Mucosa of gallbladder (tissue), 1 donor: ENCODE measurements around the gene BCL10. TPM values are rescaled to one million over a fixed set of nuclear protein-coding genes. Genes with fewer than 3 reads are reported as not detected.

Source experiments
- DNase-seq: peaks from one replicate; pipeline ENCODE4 v3.0.0-alpha.2; 2020; ENCODE audit warnings: low spot score
- total RNA-seq: library from RNA; stranded (reverse); gene quantifications from one replicate; pipeline ENCODE4 v1.2.1, GENCODE V29; 2021
- donor health status: DM: no; HTN: no; CAD: no.

Gene BCL10
- total RNA-seq, 1 donor from 2014 or later: 28.9 TPM

DNA sequence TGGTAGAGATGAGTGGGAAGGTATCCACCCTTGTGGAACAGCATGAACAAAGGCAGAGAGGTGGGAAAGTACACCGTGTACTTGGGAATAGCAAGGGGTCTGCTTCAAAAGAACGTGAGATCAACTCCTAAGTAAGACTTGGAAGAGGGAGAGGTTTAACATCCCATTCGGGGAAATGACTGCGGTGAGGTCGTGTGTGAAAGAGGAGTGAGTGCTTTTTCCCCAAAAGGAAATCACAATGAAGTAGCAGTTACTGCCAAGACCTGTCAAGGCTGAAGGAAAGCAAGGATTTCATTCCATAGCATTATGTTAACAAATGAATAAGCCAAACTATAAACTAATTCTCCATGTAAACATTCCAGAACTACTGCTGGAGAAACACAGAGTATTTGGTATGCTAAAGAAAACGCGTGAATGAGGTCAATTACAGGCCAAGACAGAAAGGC, 55.7 kb downstream of the BCL10 start:
- no peak for DNase-seq

DNA sequence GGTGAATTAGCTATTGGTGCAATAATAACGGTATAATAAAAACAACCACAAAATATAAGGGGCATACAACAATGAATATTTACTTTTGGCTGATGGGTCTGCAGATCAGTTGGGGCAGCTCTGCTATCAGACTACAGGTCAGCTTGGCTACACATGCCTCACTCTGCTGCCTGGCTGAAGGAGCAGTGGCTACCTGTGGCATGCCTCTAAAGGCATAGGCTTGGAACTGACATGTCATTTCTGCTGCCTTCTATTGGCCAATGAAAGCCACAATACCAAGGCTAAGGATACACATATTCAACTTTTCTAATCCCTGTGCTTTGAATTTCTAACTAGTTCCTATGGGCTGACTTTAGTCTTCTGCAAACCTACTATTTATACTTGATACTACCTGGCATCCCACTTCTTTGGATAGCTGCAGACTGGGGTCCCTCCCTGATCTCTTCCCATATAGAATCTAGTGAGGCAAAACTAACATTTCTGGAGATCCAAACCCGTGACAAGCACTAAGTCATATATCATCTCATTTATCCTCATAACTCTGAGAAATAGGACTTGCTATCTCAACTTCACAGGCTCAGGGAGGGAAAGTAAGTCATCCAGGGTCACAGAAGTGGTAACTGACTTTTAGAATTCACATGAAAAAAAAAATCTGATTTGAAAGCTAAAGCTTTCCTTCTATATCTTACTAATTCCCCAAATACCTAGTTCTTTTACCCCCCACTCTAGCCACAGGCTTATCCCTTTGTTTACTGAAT, 56.4 kb downstream of the BCL10 start:
- DNase-seq: no peak

GRCh38 chr1:85216697-85217096, 59.7 kb downstream of the BCL10 start:
- no peak for DNase-seq

Other genes with a start within 250 kb of the BCL10 start
- gene MCOLN3, start 228.1 kb downstream of the BCL10 start, total RNA-seq: 2.8 TPM
- 19.8 TPM for gene SYDE2, start 75.6 kb downstream of the BCL10 start, total RNA-seq
- gene C1orf52, start 17.0 kb downstream of the BCL10 start, total RNA-seq: 18.6 TPM
- gene DDAH1, start 188.5 kb upstream of the BCL10 start, total RNA-seq: 128 TPM